ENCODE measurements around the gene PCDHA10.

PCDHA10 gene

GRCh38 chr5:140883927-140884697 is 28.4 kb downstream of the PCDHA10 start:
- no peak for DNase-seq (ENCODE audit: low read depth in 2 of 2)

GRCh38 chr5:140916325-140916724 is 60.6 kb downstream of the PCDHA10 start:
- no peak for DNase-seq (ENCODE audit: low read depth in 2 of 2)
